Esophagus squamous epithelium (tissue), 5 donors: ENCODE results near the gene NHS. TPM values are rescaled to one million over a fixed set of nuclear protein-coding genes. Genes with fewer than 3 reads are reported as not detected.

Source experiments
- DNase-seq: peaks from one replicate; lab custom pipeline; 2025; lab: John Stamatoyannopoulos, UW
- H3K27ac ChIP-seq, 4 donors: fragments of 200-600 bp; sonication (generic); one replicate each; pipeline ENCODE4 v1.5.1; 2016 to 2019; ENCODE audit warnings: mild to moderate bottlenecking in 1 of 4
- H3K27me3 ChIP-seq, 4 donors: fragments of 200-600 bp; sonication (generic); 1 replicate in 3 of 4; 2 replicates in 1 of 4; pipeline versions ENCODE4 v1.5.1 to v1.6.0; 2017 to 2021; ENCODE audit warnings: antibody characterized with exemption in 1 of 4
- H3K36me3 ChIP-seq, 3 donors: fragments of 200-600 bp; sonication (generic); one replicate each; pipeline ENCODE4 v1.5.1; 2016 to 2019
- H3K4me1 ChIP-seq, 3 donors: fragments of 200-600 bp; sonication (generic); one replicate each; pipeline ENCODE4 v1.5.1; 2017 to 2019
- H3K4me3 ChIP-seq, 4 donors: fragments of 200-600 bp; sonication (generic); 1 replicate in 3 of 4; 2 replicates in 1 of 4; pipeline ENCODE4 v1.5.1; 2016 to 2019; ENCODE audit warnings: mild to moderate bottlenecking in 2 of 4, moderate library complexity in 1 of 4
- H3K9me3 ChIP-seq, 3 donors: fragments of 200-600 bp; sonication (generic); one replicate each; pipeline ENCODE4 v1.5.1; 2016 to 2019
- CTCF ChIP-seq, 6 experiments: fragments of 450-650 bp in 4 of 6; fragments of 200-600 bp in 2 of 6; sonication (generic) in 2 of 6; IDR thresholded peaks; one replicate each; pipeline ENCODE4 v1.5.1; 2016 to 2019; ENCODE audit warnings: antibody characterized with exemption in 6 of 6, mild to moderate bottlenecking in 4 of 6, moderate library complexity in 4 of 6
- POLR2A ChIP-seq, 4 donors: fragments of 450-650 bp; IDR thresholded peaks; one replicate each; pipeline ENCODE4 v1.6.1; 2017; ENCODE audit warnings: antibody characterized with exemption in 4 of 4, mild to moderate bottlenecking in 4 of 4, moderate library complexity in 3 of 4
- whole genome bisulfite sequencing, 2 donors: methylation state at CpG; one replicate each; pipeline ENCODE4 v1.1.5; 2018; 5-methylcytosine and 5-hydroxymethylcytosine counted together
- intact Hi-C: fragments of 100-400 bp; cut with DNase I; formaldehyde crosslinking; loops from one replicate; pipeline ENCODE4 v1.15.0; 2022
- total RNA-seq, 4 donors: library from RNA; depleted of rRNA; stranded (reverse); fragments of >200 nt; gene quantifications; one replicate each; pipeline ENCODE4 v1.1.0, GENCODE V29; 2016
- donor health status: DM: yes; HTN: yes; CAD: no.

The NHS gene
- total RNA-seq, 4 donors from 2014 or later, result 1.2 to 3.4 (median 2.6) TPM

- peaks cover 0 to 2% (median 0%) of the 10 kb centered on the region in 3 donors for H3K36me3 ChIP-seq
- 45 to 68% methylated on average over 2 of the region's 2 CpGs for WGBS, 2 donors
- H3K27ac ChIP-seq, result peak overlapping the region in 1 of 4 donors; percentile 29
- H3K4me1 ChIP-seq, result no peaks in the 10 kb centered on the region
- no peaks in the 10 kb centered on the region for H3K27me3 ChIP-seq
- TF ChIP-seq POLR2A (IDR thresholded peaks at IDR 0.05) (no peak), CTCF (IDR thresholded peaks at IDR 0.05) (no peak)
- intact Hi-C loops, result no loop called here
- no peaks in the 10 kb centered on the region for H3K9me3 ChIP-seq
- DNase-seq, result no peak
- H3K4me3 ChIP-seq, result no peak overlapping the region
These were observed 383.4 kb downstream of the NHS start for GRCh38 chrX:17758382-17758781.

DNA sequence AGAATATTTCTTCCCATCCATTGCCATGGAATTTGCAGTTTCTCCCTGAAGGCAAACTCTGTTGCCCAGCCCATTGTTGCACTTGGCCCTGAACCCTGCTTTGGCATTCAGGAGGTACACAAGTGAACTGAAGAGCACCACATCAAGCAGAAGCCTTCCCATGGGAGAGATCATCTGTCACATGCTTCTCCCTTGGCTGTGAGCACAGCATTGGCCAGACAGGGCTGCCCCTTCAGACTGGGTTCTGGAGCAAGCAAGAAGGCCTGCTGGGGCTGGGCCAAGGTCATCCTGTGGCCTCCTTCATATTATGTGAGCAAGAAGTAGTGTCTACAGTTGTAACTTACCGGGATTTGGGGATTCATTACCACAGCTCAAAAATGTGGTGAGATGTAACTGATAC lies 385.0 kb downstream of the NHS start:
- no peaks in the 10 kb centered on the region for H3K9me3 ChIP-seq
- H3K36me3 ChIP-seq, result no peaks in the 10 kb centered on the region
- intact Hi-C loops, result no loop called here
- H3K4me1 ChIP-seq, result no peaks in the 10 kb centered on the region
- no peaks in the 10 kb centered on the region for H3K27me3 ChIP-seq
- TF ChIP-seq CTCF (IDR thresholded peaks at IDR 0.05) (no peak), POLR2A (IDR thresholded peaks at IDR 0.05) (no peak)
- 53 to 100% methylated on average over 1 of the region's 1 CpG for WGBS, 2 donors
- H3K4me3 ChIP-seq, result no peak overlapping the region
- H3K27ac ChIP-seq, result peak overlapping the region in 1 of 4 donors; percentile 21
- DNase-seq, result no peak

DNA sequence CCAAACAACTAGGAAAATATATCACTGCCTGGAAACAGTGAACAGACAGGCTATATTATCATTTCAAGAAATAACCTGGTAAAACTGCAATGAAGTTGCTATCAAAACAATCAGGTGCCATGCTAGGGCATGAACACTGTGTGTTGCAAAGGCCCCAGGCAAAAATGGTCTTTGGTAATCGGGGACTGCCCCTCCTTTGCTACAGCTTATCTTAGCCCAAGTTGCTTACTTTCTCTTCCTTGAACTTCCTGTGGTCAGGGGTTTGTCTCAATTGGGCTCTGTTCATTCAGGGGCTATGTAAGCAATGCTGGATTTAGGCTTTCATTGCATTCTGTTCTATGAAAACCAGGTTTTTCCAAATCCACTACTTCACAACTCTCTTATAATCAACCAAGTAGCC lies 392.7 kb downstream of the NHS start:
- Histone ChIP-seq H3K4me3 (no peak overlapping the region), H3K4me1 (no peaks in the 10 kb centered on the region), H3K9me3 (no peaks in the 10 kb centered on the region), H3K27me3 (no peaks in the 10 kb centered on the region), H3K27ac (no peak overlapping the region), H3K36me3 (no peaks in the 10 kb centered on the region)
- intact Hi-C loops, result no loop called here
- no peak for TF ChIP-seq CTCF (IDR thresholded peaks at IDR 0.05)
- TF ChIP-seq POLR2A (IDR thresholded peaks at IDR 0.05), result no peak
- 0 to 36% methylated on average over 1 of the region's 1 CpG for WGBS, 2 donors
- no peak for DNase-seq

DNA sequence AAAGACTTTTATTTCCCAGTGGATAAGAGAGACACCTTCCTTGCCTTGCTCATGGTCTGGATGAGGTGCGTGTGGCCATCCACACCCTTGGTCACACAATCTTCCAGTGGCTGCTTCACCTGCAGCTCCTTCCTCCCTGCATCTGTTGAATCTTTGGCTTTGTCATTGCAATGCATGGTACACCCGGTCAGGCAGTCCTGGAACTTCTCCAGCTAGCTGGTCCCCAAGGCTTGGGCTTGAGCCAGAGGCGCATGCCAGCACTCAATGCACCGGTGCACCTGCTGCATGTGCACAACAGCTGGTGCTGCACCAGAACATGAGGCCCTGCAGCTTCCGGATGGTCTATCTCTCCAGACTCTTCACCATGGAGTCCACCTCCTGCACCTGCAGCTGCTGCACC lies 394.0 kb downstream of the NHS start:
- Histone ChIP-seq H3K4me1 (no peaks in the 10 kb centered on the region), H3K9me3 (no peaks in the 10 kb centered on the region), H3K4me3 (no peak overlapping the region), H3K27ac (no peak overlapping the region), H3K36me3 (no peaks in the 10 kb centered on the region), H3K27me3 (no peaks in the 10 kb centered on the region)
- no peak for DNase-seq
- intact Hi-C loops, result no loop called here
- 61 to 87% methylated on average over 3 to 5 of the region's 5 CpGs for WGBS, 2 donors
- TF ChIP-seq CTCF (IDR thresholded peaks at IDR 0.05) (no peak), POLR2A (IDR thresholded peaks at IDR 0.05) (no peak)

DNA sequence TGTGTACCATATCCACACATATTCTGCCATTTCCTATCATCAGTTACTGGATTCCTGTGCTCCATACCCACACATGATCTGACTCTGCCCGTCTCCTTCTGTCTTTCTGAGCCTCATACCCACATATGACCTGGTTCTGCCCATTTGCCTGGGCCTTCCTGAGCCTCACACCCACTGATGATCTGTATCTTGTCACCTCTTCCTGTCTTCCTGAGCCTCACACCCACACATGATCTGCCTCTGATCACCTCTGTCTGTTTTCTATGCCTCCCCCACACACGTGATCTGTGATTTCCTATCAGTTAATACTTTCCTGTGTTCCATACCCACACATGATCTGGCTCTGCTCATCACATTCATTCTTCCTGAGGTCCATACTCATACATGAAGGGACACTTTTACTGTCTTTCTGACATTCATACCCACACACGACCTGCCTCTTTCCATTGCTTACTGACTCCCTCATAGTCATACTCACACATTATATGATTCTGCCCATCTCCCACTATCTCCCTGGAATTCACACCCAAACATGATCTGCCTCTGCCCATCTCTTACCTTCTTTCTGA lies 394.8 kb downstream of the NHS start:
- no peaks in the 10 kb centered on the region for H3K4me1 ChIP-seq
- no peak for DNase-seq
- TF ChIP-seq CTCF (IDR thresholded peaks at IDR 0.05), result no peak
- no peak for TF ChIP-seq POLR2A (IDR thresholded peaks at IDR 0.05)

More for the DNA sequence above, 394.8 kb downstream of the NHS start:
- no peaks in the 10 kb centered on the region for H3K9me3 ChIP-seq
- whole genome bisulfite sequencing, 2 donors, result 49 to 57% methylated on average over 3 of the region's 3 CpGs
- no peaks in the 10 kb centered on the region for H3K36me3 ChIP-seq
- no peak overlapping the region for H3K4me3 ChIP-seq
- H3K27ac ChIP-seq, result no peak overlapping the region
- no peaks in the 10 kb centered on the region for H3K27me3 ChIP-seq
- intact Hi-C loops, result no loop called here
